Hepatocyte (in vitro differentiated cells): ENCODE results near the gene TPCN2.

ENCODE experiments used
- CTCF ChIP-seq: fragments of 200-600 bp; sonication (generic); IDR thresholded peaks from 2 replicates; pipeline ENCODE4 v1.5.1; 2016; ENCODE audit warnings: antibody characterized with exemption, mild to moderate bottlenecking; ENCODE audit not compliant: poor library complexity
- EZH2 ChIP-seq: fragments of 200-600 bp; sonication (generic); IDR thresholded peaks from 2 replicates; pipeline ENCODE4 v1.6.1; 2016; ENCODE audit warnings: antibody characterized with exemption, mild to moderate bottlenecking, borderline replicate concordance
- EZH2phosphoT487 ChIP-seq: fragments of 200-600 bp; sonication (generic); IDR thresholded peaks from one replicate; pipeline ENCODE4 v1.6.1; 2018; ENCODE audit warnings: antibody characterized with exemption, mild to moderate bottlenecking, low read depth, moderate library complexity; ENCODE audit not compliant: unreplicated experiment, severe bottlenecking

- TF ChIP-seq EZH2 (no peak), CTCF (no peak), EZH2phosphoT487 (no peak)
These were observed 122.9 kb downstream of the TPCN2 start for GRCh38 chr11:69171476-69172240.
